AG08396 (cell line): ENCODE data around the gene SEZ6L.
"Not testable (repeated sequence)": the region's sequence is repeated elsewhere in the genome, so short reads cannot be mapped to it uniquely, and the experiment has no call there.

Source experiments
- DNase-seq: peaks from one replicate; pipeline ENCODE4 v3.0.0; 2012; ENCODE audit warnings: low spot score, mixed read lengths

SEZ6L gene

DNA sequence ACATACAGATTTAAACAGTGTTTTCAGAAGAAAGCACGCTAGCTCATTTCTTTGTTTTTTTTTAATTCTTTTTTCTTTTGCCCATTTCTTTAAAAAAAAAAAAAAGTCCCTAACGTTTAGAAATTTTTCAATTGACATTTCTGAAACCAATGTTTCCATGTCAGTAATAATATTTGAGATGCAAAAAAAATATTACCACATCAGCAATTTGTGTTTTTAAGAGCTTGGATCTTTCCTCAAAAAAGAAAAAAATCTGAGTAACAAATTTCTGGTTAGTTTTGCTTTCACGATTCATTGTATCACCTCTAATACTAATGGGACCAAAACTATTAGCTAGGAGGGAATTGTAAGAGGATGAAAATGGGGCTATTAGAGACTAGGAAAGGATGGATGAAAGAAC, 219.9 kb downstream of the SEZ6L start:
- no peak for DNase-seq

DNA sequence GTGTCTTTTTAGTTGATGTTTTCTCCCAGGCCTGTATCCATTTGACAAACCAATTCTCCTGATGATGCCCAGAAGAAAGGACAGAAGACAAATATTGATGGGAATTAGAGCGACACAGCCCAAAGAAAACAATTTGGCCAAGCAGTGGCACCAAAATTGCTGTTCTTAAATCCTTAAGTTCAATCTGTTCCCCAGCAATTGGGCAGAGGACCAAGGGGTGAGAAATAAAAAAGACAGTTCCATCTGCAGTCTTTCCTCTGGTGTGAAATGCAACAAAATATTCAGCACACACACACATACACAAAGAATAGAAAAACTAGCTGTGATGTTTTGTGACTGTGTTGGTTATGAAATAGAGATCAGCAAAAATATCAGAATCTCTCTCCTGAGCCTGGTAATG, 221.8 kb downstream of the SEZ6L start:
- DNase-seq, result no peak

DNA sequence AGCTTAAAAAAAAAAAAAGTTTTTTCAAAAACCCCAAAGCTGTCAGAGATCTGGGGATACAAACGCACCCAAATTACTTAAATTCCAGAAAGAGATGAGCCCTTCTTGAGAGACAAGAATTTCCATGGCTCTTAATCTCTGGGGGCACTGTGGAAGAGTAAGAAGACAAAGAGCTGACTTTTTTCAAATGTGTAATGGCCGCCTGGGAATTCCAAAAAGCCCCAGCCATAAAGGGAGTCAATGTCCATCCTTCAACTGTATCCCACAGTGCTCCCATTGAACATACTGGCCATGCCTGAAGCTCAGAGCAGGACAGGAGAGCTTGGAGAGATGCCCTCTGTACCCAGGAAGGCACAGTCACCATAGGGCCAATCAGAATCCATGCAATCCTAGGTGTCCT, 222.4 kb downstream of the SEZ6L start:
- DNase-seq, result no peak

DNA sequence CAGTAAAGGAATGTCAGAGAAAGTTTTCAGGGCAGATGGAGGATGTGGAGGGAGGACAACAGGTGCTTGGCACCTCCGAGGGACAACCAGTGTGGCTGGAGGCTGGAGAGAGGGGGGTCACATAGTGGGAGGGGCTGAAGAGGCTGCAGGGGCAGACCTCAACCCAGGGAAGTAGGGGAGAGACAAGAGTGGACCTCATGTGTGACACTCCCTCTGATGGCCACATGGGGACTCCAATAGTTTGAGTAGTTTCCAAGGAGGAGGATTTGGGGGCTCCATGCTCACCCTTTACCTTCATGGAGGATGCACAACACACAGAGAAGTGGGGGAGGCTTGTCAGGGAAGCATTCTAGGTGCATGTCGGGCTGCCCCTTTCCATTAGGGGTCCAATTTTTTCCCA, 224.7 kb downstream of the SEZ6L start:
- DNase-seq, result no peak

DNA sequence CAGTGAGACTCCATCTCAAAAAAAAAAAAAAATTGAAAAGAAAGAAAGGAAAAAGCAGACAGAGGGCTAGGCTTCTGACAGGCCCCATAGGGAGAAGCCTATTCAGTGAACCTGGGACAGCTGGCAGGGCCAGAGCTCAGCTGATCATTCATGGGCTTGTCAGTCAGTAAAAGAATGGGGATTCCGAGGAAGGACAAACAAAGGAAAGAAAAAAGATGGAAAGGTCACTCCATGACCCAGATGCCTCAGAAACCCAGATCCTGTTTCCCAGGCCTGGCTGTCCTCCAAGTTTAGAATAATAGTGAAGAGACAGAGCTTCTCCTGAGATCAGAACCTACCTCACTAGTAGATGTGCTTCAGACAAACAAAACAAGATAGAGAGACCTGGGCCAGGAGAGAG, 225.5 kb downstream of the SEZ6L start:
- no peak for DNase-seq

DNA sequence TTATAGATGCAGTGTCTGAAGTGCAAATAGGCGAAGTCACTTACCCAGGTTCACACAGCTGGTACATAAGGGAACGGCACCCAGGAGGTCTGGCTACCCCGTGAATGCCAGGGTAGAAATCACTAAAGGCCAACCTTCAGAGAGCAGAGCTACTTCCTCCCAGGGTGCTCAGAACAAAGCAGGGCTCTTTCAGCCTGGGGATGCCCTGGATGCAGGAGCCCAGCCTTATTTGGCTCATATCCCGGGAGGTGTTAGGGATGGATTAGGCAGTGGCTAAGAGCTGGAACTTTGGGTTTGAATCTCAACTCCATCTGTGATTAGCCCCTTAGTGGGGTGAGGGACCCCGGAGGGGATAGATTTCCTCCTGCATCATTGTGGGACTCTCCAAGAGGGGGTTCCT, 226.7 kb downstream of the SEZ6L start:
- no peak for DNase-seq

DNA sequence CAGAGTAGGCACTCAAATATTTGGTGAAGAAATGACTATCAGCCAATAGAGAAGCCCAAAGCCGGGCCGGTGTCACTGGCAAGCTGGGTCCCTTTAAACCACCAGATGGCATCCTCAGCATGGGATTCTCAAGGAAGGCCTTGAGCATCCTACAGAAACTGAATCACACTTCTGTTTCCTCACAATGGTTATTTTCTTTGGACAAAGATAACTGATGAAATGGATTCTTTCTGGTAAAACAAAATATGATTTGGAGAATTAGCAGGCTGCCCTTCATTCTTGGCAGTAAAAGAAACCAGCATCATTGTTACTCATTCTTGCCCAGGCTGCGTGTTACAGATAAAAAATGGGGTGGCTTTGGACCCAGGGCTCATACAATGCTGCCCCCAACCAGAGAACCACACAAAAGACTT, 229.5 kb downstream of the SEZ6L start:
- DNase-seq, result peak; percentile 79

DNA sequence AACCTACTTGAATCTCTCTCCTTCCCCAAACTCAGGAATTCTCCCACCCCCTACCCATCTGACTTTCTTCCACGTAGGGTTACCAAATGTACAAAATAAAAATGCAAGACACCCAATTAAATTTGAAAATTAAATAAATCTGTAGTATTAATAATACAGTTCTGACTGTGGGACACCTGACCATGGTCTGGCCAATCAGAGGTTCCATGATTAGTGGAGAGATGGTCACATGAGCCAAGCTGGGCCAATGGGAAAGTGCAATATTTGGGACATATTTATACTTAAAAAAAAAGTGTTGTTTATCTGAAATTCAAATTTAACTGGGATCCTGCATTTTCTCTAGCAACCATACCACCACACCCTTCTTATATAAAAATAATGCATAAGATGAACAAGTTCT, 230.0 kb downstream of the SEZ6L start:
- DNase-seq, result peak; percentile 26

DNA sequence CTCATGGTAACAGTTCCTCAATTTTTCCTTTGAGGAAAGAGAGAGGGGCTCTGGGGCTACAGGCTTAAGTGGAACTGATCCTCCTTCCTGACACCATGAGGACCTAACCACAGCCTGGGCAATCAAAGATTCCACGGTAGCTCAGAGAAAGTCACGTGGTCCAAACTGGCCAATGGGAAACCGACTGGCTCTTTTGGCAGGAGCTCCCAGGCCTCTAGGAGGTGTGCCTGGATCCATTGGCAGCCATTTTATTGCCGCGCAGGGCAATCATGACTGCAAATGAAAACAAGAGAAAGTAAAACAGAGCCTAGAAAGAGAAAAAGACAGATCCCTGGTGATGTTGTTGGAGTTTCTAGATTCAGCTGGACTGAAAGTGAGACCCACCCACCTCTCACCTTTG, 232.5 kb downstream of the SEZ6L start:
- DNase-seq, result no peak

DNA sequence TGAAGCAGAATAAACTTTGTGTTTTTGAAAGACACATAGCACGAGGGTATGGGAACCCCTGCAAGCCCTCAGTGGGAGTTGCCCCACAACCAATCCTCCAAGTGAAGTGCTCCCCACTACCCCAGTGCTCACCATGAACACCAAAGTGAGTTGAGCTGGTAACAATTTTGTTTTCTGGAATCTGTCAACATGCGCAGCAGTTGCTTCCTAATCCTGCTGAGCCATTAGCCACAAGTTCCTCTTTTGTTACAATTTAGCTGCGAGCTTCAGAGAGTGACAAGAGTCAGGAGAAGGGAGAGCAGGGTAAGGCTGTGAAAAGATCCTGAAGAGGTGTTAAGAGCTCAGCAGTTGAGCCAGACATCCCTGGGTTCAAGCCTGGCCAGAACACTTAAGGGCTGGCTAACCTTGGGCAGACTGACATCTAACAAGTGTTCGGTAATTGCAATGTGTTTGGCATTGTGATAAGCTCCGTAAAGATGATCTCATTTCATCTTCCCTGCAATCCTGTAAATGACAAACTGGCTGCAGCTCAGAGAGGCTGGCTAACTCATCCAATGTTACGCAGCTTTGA, 235.7 kb downstream of the SEZ6L start:
- no peak for DNase-seq

DNA sequence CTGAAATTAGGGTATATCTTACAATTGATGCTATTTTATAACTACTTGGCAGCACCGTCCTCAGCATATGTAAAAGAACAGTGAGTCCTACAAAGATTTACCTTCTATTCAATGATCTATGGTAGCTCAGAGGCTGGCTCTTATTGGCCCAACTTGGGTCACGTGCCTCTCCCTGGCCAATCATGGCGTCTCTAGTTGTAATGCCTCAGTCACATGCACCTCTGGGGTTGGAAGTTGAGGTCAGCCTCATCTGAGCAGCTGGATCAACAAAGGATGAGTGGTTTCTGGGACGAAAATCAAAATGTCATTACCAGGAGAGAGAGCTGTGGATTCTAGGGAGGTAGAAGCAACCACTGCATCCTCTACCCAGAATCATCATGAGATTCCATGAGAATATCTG, 236.9 kb downstream of the SEZ6L start:
- peak; percentile 16 for DNase-seq

DNA sequence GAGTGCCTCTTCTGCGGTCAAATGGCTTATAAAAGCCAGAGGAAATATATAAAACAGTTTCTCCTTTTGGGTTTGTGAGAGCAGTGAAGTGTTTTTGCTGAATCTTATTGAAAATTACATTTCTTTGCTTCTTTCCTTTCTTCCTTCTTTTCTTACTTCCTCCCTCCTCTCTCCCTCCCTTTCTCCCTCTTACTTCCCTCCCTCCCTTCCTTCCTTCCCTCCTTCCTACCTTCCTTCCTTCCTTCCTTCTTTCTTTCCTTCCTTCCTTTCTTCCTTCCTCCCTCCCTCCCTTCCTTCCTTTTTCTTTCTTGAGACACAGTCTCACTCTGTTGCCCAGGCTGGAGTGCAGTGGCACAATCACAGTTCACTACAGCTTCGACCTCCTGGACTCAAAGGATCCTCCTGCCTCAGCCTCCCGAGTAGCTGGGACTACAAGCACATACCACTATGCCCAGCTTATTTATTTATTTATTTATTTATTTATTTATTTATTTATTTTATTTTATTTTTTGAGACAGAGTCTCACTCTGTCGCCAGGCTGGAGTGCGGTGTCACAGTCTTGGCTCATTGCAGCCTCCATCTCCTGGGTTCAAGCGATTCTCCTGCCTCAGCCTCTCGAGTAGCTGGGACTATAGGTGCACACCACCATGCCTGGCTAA, 239.4 kb downstream of the SEZ6L start:
- not testable (repeated sequence) for DNase-seq

DNA sequence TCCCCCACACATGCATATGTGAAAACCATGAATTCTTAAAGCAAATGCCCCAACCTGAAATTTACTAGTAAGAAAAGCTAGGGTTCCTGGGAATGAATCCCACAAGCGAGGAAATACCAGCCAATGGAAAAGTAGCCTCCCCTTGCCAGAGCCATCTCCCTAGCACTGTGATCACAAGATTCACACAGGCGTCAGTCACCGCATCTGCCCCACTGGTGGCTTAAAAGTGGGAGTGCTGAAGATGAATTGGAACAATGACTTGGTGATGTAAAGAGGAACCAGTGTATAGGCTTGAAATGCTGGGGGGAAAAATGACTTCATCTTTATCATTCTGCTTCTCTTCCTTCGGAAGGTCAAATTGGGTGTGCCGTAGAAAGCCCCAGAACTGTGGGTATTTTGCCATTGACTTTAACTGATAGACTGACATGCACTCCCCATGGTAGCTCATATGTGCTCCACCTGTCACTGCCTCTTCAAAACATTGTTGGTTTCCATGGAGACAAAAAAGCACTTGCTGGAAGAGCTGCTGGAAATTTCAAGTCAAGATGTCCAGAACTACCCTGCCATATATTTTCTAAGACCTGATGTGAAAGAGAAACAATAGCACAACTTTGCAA, 240.6 kb downstream of the SEZ6L start:
- no peak for DNase-seq

DNA sequence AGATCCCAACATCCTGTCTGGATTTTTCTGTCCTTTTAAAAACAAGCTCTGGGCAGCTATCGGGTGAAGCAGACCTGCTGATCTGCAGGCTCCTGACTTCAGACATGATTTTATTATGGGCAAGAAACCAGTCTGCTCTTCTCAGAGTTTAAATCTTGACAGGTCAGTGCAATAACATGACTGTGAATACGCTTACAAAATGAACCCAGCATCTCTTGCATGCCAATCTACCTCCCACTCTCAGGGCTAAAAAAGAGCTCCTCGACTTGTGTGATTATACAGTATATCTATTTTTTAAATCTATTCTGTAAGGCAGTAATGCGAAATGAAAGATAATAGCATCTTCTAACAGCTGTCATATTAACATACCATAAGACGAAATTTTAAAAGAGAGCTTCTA, 241.1 kb downstream of the SEZ6L start:
- no peak for DNase-seq

DNA sequence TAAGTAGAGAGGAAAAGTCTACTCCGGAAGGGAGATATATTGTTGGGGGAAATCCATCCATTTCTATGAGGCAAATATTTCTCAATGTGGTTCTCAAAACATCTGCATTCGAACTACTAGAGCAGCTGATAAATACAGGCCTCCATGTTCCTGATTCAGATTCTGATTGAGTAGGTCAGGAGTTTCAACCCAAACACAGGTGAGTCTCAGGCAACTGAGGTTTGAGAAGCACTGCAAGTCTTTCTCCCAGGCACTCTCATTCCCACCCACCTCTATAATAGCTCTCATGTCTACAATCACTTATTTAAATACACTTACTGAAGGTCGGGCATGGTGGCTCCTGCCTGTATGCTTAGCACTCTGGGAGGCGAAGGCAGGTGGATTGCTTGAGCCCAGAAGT, 245.1 kb downstream of the SEZ6L start:
- DNase-seq, result no peak

DNA sequence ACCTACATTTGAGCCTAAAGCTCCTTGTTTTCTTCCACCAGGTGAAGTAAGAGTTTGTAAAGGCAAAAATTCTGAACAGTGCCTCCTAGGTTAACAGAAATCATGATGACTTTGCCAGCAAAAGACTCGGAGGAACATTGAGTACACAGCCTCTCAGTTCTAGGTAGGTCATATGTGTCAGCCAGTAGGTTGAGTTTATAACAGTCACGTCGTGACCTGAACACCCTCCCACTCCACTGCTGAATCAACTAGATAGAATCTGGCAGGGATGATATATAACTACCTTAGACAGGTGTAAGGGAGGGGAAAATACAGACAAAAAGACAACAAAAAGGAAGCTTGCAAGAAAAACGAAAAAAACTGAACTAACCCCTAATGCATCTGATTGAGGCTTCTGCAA, 247.0 kb downstream of the SEZ6L start:
- DNase-seq, result no peak

DNA sequence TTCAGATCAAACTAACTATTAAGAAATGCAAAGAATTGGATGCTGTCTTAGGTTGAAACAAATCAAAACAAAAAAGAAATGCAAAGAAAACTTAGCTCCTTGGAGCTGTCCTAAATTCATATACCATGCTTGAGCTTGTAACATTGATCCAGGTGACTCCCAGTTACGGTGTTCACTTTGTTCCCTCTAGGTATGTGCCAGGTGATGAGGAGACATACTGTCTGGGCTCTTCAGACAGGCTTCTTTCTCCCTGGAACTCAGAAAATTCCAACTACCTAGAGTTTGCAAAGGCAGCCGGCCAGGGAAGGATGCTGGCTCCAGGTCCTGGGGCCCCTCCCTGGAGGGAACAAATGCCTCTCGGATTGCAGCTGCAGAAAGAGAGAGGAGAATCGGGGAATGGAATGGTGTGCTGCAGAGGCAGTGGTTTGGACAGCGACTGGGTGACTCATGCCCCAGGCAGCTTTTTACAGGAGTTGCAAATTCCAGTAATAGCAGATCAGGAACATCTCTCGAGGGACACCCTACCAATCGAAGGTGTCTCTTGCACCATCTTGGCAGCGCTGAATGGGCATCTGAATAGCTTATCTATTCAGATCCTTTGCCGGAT, 247.5 kb downstream of the SEZ6L start:
- DNase-seq, result peak; percentile 74

DNA sequence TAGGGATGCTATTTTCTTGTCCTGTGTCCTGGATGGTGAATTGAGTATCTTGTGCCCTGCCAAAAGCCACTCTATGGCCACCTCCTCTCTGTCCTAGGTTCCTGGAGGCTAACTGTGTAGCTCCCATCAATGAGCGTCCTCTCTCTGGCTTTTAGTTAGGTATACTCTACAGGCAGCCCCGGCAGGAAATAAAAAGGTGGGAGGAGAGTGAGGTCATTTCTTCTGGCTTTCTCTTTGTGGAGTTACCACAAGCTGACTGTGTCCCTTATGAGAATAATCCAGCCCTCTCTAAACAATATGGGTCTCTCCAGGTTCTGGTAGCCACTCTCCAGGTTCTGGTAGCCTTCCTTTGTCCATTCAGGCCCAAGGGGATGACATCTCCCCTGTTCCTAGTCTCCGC, 248.1 kb downstream of the SEZ6L start:
- no peak for DNase-seq

DNA sequence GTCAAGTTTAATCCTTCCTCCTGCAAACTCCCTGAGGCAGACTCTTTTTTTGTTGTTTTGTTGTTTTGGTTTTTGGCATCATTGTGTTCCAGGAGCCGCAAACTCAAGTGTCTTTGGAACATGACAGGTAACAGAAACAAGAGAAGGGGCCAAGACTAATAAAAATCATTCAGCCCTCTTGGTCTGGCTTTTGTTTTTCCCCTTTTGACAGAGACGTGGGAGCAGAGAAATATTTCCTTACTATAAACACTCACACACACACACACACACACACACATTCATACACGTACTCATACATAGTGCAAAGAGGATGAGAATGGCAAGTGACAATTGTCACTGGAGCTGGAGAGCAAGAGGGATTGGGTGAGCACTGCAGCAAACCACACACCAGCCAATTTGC, 249.4 kb downstream of the SEZ6L start:
- DNase-seq, result no peak

DNA sequence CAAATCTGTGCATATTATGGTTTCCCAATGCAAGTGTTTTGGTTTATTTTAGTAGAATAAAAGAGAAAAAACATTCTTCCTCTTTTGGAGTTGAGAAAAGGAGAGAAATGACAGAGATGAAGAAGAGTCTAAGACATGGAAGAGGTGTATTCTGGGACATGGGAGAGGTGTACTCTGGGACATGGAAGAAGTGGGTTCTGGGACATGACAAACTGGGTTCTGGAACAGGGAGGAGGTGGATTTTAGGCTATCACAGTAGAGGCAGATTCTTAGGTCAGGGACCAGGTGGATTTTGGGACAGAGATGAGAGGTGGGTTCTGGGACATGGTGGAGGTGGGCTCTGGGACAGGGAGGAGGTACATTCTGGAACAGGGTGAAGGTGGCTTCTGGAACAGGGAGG, 257.7 kb downstream of the SEZ6L start:
- no peak for DNase-seq

DNA sequence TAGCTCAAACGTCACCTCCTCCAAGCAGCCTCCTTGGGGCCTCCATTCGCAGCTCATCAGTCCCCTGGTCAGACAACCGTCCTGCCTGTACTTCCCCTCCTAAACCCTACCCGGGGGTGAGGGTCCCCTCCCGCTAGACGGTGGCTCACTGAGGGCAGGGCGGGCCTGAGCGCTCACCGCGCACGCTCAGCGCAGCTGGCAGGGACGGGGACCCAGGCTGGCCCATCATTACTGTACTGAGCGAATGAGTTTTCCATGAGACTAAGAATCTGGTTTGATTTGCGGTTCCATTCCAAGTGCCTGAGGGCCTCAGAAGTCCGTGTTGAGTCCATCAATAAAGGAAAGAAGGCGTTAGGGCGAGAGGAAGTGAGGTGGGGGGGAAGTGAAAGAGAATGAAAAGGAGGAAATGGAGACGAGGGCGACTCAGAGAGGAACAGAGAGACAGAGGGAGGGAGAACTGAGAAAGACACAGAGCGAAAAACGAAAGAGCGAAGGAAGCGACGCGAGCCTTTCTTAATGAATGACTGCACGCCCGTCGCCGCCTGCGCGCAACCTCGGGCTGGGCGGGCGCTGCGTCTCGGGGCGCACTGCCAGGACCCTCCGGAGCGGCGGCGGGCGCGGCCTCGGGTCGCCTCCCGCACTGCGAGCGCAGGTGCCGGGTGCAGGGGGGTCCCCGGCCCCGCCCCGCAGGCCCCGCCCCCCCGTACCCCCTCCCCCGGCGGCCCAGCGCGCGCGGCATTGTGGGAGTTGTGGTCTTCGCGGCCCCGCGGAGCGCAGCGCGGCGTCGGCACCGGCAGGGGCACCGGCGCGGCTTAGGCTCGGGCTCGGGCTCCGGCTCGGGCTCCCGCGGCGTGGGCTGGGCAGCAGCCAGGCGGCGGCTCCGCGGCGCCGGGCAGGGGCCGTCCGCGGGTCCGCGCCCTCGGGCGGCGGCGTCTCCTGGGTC, 259.5 kb downstream of the SEZ6L start, which contains the start of gene ASPHD2:
Gene ASPHD2, plus strand, starts transcription at position 746 of the 943 bp plus-strand sequence. CDS start 4,356 bp downstream, outside the sequence.
- DNase-seq, result peak; percentile 82
